NCI-H774 (cell line): ENCODE measurements around the gene CSMD2.
A peak's percentile ranks its signal among the peaks of the same experiment; 100 is the strongest.

Source experiments
- DNase-seq: peaks from one replicate; lab custom pipeline; 2025; lab: John Stamatoyannopoulos, UW

CSMD2 gene

GRCh38 chr1:33607444-33608005 is 557.5 kb downstream of the CSMD2 start:
- no peak for DNase-seq

DNA sequence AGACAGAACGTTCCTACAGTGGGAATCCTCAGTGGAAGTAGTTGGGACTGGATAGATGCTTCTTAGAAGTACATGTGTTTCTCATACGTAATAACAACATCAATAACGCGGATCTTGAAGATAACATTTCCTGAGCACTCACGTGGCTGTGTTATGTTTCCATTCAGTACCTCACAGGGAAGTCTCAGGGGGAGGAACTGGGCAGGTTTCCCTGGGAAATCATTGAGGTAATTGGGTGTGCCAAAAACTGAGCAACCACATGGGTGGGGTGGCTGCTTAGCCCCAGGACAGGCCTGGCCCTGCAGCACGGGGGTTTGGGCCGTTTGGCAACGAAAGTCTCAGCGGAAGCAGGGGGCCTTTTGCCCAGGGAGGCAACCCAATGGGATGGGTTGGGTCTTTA is 558.8 kb downstream of the CSMD2 start:
- no peak for DNase-seq

DNA sequence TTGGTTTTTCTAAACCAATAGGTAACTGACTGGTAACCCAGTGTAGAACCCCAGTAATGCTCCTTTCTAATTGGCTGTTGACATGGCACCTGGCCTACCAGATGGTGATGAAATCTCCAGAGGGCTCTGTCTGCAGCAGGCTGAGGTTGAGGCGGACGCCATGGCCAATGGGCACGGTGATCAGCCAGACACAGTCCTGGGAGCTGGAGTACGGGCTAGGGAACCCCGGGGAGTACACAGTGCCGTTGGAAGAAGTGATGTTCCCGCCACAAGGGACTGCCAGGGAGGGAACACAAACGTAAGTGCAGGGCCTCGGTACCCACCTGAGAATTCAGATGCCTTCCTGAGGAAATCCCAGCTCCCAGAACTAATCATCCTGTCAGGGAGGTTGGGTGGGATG is 562.8 kb downstream of the CSMD2 start:
- no peak for DNase-seq

GRCh38 chr1:33601751-33602150 is 563.3 kb downstream of the CSMD2 start:
- no peak for DNase-seq

GRCh38 chr1:33599516-33600115 is 565.4 kb downstream of the CSMD2 start:
- no peak for DNase-seq

- DNase-seq = no peak
Measured at GRCh38 chr1:33588726-33589125, 576.3 kb downstream of the CSMD2 start.

DNA sequence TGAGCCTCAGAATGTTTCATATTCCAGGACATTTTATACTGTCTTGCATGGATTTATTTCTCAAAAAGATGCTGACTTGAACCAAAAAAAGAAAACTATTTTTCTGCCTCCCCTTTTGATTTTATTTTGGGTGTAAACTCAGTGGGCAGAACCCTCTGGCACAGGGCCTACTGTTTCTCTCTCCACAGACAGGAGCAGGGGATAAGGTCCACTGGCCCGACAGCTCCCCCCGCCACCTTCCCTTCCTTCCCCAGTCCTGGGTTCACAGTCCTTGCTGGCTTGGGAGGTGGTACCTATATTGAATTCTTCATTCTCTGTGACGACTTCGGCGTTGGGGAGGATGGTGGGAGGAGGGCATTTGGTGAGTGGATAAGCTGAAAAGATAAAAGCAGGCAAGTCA is 578.2 kb downstream of the CSMD2 start:
- DNase-seq = no peak

DNA sequence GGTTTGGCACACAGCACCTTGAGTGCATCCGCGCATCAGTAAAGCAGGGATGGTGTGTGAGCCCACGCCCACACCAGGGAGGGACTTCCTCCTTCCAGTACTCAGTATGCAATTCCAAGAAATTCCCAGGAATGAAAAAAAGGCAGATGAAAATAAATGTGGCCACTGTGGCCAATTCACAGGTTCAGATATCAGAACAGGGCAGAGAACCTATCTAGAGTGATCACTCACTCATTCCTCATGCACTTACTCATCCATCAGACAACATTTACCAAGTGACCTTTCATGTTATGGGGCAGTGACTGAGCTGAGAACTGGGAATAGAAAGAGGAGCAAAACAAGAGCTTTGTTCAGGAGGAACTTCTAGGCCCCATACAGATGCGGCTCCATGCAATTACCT is 578.9 kb downstream of the CSMD2 start:
- no peak for DNase-seq

- DNase-seq = no peak
Measured at GRCh38 chr1:33583567-33583966, 581.5 kb downstream of the CSMD2 start.

DNA sequence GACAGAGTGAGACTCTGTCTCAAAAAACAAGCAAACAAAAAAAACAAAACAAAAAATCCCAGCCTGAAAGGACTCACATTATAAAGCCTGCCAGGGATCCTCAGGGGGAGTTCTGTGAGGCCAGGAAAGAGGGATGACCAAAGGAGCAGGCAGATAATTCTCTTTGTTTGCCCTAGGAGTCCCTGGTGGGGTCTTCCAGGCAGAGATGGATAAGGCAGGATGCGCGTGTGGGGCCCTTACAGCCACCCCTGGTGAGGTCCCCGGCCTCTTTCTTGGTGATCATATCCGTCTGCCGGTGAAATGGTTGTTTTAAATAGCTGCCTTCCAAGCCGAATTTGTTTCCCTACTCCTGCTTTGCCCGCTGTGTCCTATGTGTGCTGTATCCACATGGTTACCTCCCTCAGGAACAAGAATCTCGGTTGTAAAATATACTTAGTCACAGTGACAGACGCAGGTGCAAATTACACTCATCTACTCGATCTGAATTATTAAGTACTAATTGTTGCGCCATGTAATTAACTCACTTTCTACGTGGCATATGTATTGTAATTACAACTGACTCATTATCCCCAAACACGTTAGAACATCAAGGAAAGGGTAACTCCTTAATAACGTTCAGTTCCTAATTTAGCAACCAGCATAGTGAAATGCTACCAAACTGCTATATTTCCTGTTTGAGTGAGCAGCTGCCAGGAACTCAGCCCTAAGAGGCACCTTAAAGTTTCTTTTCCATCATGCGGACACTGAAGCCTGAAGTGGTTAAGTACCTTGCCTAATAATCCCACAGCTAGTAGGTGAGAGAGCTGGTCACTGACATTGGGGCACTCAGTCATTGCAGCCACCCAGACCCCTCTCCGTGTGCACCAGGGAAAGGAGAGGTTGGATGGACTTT is 586.2 kb downstream of the CSMD2 start:
- DNase-seq = peak; percentile 53

DNA sequence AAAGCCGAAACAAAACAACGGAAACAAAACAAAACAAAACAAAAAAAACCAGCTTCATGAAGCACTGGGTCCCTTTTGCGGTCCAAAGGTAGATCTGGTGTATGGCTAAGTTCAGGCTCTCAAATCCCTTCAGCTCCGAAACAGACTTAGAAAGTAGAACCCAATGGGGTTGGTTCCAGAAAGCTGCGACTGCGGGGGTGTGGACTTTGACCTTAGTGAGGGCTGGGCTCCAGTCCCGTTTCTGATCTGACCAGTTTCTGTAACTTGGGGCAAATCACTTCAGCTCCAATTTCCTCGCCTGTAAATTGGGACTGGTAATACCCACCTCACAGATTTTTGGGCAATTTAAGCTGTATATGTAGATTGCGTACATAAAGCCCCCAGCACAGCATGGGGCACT is 587.4 kb downstream of the CSMD2 start:
- DNase-seq = no peak

DNA sequence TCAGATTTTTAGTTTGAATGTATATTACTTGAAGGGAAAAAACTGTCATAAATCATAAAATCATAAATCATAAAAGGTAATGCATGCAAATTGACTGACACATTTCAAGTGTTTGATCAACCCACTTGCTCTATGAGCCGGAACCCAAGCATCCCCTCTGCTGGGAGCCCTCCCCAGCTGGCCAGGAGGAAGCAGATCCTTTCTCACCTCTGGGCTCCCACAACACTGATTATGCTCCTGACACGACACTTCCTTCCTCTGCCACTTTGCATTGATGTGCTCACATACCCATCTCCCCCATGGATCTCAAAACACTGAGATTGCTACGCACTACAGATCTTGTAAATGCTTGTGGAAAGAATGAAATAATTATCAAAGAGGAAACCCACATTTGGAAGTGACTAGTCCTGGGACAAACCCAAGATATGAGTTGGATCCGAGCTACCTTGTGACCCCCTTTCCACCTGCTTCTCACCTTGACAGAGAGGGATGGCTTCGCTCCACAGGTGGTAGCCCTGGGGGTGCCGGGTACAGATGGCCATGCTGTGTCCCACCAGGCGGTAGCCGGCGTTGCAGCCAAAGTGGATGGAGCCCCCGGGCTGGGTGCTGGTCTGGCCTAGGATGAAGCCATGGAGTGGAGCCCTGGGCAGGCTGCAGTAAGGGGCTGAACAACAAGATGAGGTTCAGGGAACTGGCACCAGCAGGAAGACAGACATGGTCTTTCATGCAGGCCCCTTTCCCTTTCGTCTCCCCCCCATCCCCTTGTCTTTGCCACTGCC is 588.0 kb downstream of the CSMD2 start:
- DNase-seq = no peak

DNA sequence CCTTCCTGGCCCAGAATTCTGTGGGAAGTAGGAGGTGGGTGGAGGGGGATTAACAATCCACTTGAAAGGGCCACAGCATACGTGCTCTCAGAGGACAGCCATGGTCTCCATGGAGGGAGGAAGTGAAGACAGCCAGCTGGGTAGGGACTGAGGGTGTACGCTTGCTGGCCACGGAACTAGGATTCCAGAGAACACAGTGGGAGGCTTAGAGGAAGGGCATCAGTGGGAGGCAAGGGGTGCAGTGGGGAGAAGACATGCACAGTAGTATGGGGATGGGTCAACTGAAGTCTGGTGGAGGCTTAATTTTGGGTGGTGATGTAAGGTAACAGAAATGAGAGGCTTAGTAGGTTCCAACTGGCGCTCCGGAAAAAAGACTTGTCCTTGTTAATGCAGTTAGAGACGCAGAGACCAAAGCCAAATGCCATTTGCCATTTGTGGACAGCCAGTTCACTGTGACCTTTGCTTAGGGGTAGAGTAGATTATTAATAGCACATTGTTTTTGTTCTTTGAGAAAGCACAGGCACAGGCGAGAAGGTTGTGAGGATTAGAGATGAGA is 589.6 kb downstream of the CSMD2 start:
- DNase-seq = no peak

DNA sequence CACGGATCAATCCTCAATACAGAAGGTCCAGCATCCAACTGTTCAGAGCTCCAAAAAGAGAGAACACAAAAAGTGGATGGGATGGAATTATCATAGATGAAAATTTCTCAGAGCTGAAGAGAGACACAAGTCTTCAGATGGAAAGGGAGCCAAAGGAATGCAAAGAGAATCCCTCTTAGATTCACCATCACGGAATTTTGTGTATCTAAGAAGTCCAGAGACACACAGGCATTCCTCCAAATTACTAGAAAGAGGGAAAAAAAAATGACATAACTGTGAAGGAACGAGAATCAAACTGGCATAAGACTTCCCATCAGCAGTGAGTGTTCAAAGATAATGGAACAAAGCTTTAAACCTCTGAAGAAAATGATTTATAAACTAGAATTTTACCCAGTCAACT is 591.4 kb downstream of the CSMD2 start:
- DNase-seq = no peak

DNA sequence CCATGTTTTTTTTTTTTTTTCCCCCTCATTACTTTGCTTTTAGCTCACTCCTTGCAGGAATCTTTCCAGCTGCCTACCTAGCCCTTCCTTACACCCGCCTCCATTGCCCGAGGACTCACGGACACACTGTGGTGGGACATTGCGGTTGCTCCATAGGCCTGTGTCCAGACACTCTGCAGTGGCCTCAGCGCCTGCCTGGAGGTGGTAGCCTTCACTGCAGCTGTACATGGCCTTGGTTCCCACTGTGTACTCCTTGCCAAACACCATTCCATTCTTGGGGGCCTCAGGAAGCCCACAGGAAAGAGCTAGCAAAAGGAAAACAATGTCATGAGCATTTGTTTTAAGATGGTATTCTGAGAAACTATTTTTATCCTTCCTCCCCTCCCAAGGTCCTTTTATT is 592.6 kb downstream of the CSMD2 start:
- DNase-seq = no peak

GRCh38 chr1:33569331-33569730 is 595.7 kb downstream of the CSMD2 start:
- DNase-seq = no peak

DNA sequence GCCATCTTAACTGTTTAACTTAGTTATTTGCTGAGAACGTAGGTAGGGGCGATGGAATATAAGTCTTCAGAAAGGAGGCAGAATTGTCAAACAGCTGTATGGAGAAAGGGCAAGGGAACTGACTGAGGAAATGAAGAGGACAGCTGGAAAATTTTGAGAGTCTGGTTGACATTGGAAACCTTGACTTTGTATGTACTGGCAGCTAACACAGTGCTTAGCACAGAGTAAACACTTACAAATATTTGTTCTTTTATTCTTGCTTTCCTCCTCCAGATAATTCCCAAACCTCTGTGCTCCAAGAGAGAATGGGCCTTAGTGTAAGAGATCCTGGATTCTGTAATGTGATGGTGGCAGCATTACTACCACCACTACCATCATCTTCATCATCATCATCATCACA is 601.3 kb downstream of the CSMD2 start:
- DNase-seq = no peak

- DNase-seq = no peak
Measured at GRCh38 chr1:33562563-33562962, 602.5 kb downstream of the CSMD2 start.

GRCh38 chr1:33561576-33561975 is 603.5 kb downstream of the CSMD2 start:
- no peak for DNase-seq

DNA sequence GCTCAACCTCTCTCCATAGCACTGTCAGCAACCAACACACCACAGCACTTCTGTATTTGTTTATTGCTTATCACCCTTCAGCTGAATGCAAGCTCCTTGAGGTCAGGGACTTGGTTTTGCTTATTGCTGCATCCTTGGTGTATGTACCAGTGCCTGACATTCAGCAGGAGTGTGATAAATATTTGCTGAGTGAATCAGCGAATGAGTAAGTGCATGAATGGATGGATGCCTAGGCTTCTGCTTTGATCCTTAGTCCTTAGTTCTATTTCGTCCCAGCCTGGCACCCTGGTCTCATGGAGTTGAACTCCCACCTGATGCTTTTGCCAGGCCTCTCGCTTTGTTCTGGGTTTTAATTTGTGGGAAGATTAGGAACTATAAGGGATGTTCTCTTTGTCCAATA is 604.4 kb downstream of the CSMD2 start:
- no peak for DNase-seq

GRCh38 chr1:33548721-33549120 is 616.3 kb downstream of the CSMD2 start:
- no peak for DNase-seq

- DNase-seq = no peak
Measured at GRCh38 chr1:33548319-33548718, 616.7 kb downstream of the CSMD2 start.
